ENCODE measurements around the gene FYN.

DNA sequence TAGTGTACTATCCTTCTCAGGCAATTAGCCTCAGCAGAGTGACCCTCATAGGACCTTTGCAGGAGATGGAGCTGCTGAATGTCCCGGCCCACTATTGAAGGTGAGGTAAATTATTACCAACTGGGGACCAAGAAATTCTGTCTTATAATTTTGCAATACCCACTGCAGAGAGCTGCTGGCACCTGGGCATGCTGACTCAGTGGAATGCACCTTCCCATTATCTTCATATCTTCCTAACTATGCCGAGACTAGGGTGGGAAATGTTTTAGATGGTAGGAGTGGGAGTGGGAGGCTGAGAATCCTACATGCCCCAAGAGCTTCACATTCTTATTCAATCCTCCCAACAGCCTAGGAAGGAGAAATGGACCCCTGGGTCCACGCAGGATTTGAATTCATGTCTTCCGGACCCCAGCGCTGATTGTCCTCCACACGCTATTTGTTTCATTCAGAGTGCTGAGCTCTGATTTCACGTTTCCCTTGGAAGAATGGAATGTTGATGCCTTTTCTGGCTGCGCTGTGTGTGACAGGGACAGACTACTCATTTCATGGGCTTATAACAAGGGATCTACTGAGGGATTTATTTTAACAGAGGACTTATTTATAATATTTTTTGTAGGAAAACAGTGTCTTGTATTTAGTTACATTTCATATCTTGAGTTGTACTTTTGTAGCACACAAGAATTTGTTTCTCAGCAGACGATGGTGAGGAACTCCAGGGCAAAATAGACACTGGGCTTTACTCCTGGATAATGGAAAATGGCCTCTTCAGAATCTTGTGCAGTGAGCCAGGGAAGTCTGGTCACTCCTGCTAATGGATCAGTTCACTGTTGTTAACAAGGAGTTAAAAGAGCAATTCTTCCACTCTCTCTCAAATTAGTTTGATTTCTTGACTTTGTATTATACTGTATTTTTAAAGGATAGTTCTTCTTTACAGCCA is 66.4 kb downstream of the FYN start:
- TF ChIP-seq SP1 (IDR thresholded peaks at IDR 0.05; ENCODE audit: low read depth, low read length) = no peak
- no peak for TF ChIP-seq POLR2A (IDR thresholded peaks at IDR 0.05; ENCODE audit: control extremely low read depth in 1 of 2, low read depth in 2 of 2, low read length in 2 of 2)
- TF ChIP-seq, protein P1, sequence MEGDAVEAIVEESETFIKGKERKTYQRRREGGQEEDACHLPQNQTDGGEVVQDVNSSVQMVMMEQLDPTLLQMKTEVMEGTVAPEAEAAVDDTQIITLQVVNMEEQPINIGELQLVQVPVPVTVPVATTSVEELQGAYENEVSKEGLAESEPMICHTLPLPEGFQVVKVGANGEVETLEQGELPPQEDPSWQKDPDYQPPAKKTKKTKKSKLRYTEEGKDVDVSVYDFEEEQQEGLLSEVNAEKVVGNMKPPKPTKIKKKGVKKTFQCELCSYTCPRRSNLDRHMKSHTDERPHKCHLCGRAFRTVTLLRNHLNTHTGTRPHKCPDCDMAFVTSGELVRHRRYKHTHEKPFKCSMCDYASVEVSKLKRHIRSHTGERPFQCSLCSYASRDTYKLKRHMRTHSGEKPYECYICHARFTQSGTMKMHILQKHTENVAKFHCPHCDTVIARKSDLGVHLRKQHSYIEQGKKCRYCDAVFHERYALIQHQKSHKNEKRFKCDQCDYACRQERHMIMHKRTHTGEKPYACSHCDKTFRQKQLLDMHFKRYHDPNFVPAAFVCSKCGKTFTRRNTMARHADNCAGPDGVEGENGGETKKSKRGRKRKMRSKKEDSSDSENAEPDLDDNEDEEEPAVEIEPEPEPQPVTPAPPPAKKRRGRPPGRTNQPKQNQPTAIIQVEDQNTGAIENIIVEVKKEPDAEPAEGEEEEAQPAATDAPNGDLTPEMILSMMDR (IDR thresholded peaks at IDR 0.05; ENCODE audit: control extremely low read depth in 1 of 3, insufficient read depth in 1 of 3, low read depth in 1 of 3, low read length in 3 of 3) = no peak
- TF ChIP-seq RAD21 (IDR thresholded peaks at IDR 0.05 in 1 of 2, conservative IDR thresholded peaks at IDR 0.05 in 1 of 2; ENCODE audit: low read depth in 2 of 2, low read length in 2 of 2) = no peak
- TF ChIP-seq RFX5 (IDR thresholded peaks at IDR 0.05; ENCODE audit: borderline replicate concordance, low read depth, low read length) = no peak
- no peak for TF ChIP-seq YY1 (IDR thresholded peaks at IDR 0.05; ENCODE audit: low read depth, low read length)
- no peak for TF ChIP-seq GTF2F1 (IDR thresholded peaks at IDR 0.05; ENCODE audit: borderline replicate concordance, low read depth, low read length)
- no peak for TF ChIP-seq TEAD4 (IDR thresholded peaks at IDR 0.05; ENCODE audit: low read depth, low read length)
- TF ChIP-seq CBX8 (IDR thresholded peaks at IDR 0.05; ENCODE audit: borderline replicate concordance, low read depth, low read length) = no peak
- TF ChIP-seq CEBPB (IDR thresholded peaks at IDR 0.05; ENCODE audit: low read depth, low read length) = no peak
- no peak for TF ChIP-seq POLR2AphosphoS5 (IDR thresholded peaks at IDR 0.05; ENCODE audit: low read depth, low read length)
- no peak for TF ChIP-seq EP300 (IDR thresholded peaks at IDR 0.05; ENCODE audit: borderline replicate concordance in 1 of 2, low read depth in 2 of 2, low read length in 2 of 2)
- TF ChIP-seq, protein P2, sequence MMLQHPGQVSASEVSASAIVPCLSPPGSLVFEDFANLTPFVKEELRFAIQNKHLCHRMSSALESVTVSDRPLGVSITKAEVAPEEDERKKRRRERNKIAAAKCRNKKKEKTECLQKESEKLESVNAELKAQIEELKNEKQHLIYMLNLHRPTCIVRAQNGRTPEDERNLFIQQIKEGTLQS (IDR thresholded peaks at IDR 0.05; ENCODE audit: insufficient read depth, low read depth, low read length) = no peak
- TF ChIP-seq HDAC6 (IDR thresholded peaks at IDR 0.05; ENCODE audit: low read depth, low read length) = no peak
